Activated T-cell treated with anti-CD3 and anti-CD28 coated beads for 48 hours (primary cell): ENCODE results near the gene OR2S2.
"Not testable (repeated sequence)": the region's sequence is repeated elsewhere in the genome, so short reads cannot be mapped to it uniquely, and the experiment has no call there.

Experiments used
- DNase-seq: peaks from one replicate; pipeline ENCODE4 v3.0.0-alpha.2; 2020; ENCODE audit warnings: low read depth

The OR2S2 gene, protein sequence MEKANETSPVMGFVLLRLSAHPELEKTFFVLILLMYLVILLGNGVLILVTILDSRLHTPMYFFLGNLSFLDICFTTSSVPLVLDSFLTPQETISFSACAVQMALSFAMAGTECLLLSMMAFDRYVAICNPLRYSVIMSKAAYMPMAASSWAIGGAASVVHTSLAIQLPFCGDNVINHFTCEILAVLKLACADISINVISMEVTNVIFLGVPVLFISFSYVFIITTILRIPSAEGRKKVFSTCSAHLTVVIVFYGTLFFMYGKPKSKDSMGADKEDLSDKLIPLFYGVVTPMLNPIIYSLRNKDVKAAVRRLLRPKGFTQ

DNA sequence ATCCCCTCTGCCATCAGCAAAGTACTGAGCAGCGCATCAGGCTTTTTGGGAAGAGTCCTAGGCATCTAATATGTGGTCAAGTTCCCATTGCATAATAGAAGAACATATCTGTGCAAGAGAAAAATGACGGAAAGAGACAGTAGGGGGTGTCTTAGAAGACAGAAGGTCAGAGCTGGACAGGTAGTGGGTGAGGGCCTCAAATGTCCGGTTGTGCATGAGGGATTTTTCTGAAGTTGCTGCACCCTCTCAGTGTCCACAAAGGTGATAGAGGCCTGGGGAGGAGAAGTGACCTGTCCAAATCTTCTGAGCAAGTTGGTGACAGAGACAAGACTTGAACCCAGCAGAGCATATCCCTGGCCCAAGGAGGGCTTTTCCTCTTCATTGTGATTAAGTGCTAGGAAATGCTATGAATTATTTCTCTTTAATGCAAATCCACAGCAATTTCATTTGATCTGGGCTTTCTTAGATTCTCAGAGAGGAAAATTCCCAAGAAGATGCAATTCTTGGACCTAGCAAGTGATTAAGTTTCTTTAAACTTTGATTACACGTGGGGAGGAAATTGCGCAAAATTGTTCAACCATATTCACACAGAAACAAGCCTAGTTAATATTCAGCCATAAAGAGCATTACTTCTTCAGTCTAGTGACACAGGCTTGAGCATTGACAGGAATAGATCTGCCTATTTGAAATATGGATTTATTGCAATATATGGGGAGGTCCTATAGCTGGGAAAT is at the start of gene OR2S2:
TSS of gene OR2S2 (minus strand) at position 51 of the 734 bp plus-strand sequence. CDS start 56 bp downstream, outside the sequence.
- DNase-seq = no peak

DNA sequence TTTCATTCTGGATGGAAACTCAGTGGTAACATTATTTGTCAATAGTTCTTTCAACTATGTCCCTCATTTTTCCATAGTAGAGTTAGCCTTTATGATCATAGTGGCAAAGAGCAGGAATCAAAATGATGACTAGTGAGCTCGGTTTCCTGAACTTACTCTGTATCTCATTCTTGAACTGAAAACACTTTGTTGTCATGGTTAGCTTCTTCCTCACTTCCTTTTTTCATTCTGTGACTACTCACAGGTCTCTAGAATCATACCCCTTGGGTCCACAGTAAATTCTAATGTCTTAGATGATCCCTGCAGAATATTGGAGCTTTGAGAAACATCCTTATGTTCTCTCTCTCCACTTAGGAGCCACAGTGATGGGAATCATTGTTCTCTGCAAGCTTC is 49.4 kb upstream of the OR2S2 start:
- no peak for DNase-seq

DNA sequence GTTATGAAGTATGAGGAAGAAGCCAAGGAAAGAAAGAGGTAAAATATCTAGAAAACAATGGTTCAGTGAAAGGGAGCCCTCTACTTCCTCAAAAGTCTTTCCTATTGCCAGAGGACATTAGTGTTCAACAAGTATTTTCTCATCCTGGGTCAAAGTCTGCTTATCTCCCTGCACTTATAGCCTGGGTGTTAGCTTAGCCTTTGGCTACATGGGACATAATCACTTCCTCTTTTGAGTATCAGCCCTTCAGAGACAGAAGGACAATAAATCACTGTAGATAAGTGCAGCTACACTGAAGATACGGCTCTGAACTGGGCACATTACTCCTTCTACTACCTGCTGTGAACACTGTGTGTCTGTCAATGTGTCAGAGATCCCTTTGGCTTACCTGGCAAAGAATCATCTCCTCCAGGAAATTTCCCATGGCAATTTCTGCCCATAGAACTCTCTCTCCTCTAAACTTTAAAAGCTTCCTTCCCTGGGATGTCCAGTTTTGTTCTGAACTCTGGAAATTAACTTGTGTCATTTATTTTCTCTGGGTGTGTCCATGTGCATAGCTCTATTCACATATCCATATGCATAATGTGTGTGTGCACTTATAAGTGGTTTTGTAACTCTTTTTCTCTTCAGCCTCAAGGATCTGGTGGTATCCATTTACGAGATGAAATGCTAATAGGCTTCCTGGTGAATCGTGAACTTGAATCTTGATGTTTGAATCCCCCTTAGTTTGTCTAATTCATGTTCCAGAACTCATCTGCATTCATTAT is 48.8 kb upstream of the OR2S2 start:
- no peak for DNase-seq

DNA sequence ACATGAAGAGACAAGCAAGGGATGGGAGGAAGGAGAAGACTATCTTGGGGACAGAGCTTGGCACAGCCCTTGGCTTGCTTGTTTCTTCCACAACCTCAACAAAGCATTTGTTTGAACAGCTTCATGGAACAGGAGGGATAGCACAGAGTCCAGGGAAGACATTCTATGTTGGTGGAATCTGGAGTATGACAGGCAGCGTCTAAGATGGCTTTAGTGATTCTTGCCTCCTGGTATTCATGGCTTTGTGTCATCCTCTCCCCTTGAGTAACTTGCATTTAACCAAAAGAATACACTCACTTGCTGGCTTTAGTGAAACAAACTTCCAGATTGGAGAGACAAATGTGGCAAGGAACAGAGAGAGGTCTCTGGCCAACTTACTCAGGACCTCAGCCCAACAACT is 47.9 kb upstream of the OR2S2 start:
- DNase-seq = no peak

DNA sequence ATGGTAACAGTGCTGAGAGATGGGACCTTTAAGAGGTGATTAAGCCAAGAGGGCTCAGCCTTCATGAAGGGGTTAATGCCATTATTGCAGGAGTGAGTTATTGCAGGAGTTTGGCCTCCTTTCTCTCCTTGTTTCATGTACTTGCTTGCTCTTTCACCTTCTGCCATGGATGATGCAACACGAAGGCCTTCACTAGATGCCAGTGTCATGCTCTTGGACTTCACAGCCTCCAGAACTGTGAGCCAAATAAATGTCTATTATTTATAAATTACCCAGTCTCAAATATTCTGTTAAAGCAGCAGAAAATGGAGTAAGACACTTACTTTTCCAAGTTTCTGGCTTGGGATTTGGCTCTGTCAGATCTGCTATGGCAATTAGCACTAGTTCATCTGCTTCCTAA is 40.4 kb upstream of the OR2S2 start:
- DNase-seq = no peak

DNA sequence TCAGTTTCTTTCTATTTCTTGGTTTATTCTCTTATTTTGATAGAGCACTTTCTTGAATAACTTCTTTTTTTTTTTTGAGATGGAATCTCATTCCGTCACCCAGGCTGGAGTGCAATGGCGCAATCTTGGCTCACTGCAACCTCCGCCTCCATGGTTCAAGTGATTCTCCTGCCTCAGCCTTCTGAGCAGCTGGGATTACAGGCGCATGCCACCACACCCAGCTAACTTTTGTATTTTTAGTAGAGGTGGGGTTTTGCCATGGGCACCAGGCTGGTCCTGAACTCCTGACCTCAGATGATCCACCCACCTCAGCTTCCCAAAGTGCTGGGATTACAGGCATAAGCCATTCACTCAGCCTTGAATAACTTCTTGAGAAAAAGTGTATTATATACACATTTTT is 39.1 kb upstream of the OR2S2 start:
- DNase-seq = not testable (repeated sequence)

DNA sequence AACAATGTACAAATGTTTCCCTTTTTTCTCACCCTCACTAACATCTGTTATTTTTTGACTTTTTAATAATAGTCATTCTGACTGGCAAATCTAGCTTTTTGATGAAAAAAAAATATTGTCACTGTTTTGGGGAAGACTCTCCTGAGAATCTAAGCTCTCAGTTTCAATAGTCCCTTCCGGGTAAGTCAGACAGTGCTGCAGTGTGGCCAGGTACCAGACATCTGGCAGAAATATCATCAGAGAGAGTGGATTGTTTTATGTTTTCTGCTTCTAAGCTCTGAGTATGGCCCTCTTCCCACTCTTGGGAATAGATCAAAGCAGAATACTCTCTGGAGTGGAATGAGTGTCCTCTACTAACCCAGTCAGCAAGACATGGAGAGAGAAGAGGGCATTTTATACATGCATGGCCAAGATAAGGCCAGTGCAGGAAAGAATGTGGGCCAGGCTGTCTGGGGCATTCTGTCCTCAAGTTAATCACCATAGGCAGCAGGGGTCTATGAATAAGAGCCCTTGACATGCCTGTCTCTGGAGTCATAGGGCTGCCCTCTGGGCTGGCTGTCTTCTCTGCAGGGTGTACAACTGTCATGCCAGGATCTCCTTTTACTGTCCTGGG is 38.5 kb upstream of the OR2S2 start:
- DNase-seq = no peak

DNA sequence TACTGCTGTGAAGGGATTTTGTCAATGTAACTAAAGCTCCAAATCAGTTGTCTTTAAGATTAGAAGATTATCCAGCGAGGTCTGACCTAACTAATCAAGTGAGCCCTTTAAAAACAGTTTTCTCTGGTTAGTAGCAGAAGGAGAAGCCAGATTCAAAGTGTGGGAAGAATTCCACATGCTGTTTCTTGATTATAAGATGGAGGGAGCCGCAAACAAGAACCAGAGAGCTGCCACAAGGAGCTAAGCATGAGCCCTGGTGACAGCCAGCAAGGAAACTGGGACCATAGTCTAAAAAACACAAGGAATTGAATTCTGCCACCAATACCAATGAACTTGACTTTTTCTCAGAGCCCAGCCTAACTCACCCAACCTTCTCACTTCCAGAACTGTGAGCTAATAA is 37.0 kb upstream of the OR2S2 start:
- DNase-seq = no peak

DNA sequence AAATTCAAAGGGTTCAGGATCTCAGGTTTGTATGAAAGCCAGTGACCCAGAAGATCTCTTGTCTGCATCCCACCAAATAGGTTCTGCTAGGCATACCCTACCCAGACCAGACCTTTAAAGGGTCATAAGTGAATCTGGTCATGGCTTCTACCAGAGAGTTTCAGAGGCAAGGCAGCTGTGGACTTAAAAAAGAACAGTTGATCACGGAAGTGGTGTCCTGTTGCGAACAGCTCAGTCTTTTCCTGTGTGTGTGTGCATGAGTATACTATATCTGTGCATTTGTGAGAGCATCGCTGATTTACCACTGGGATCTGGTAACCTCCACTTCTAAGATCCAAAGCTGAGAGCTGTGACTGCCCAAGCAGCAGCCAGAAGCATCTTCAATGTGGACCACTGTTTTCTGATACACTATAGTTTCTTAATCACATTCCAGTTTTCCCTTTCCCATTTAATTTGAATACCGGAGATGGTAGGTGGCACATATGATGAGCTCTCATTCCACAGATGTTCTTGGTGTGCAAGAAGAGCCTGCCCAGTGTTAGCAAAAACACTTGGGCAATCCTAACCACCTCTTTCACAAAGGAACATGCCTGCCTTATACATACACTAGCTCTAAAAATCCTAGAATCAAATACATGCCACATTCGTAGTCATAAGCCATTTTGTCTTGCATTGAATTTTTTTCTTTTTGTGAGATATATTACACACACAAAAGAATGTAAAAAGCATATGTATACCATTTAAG is 36.2 kb upstream of the OR2S2 start:
- no peak for DNase-seq

DNA sequence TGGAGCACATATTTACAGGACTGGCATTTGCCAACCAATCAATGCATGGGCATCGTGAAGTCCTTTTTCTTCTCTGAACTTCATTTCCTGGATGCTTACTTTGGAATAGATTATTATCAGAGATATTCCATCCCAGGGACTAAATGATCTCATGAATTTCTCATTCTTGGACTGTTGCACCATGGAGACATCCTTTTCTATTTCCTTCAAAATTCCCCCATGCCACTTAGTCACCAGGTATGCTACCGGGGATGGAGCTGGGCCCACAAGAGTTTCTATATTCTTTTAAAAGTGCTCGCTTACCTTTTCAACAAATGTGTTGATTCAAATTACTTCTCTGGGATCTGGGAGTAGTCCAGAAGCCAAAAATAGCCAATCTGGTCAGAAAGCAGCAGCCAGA is 35.2 kb upstream of the OR2S2 start:
- DNase-seq = not testable (repeated sequence)

DNA sequence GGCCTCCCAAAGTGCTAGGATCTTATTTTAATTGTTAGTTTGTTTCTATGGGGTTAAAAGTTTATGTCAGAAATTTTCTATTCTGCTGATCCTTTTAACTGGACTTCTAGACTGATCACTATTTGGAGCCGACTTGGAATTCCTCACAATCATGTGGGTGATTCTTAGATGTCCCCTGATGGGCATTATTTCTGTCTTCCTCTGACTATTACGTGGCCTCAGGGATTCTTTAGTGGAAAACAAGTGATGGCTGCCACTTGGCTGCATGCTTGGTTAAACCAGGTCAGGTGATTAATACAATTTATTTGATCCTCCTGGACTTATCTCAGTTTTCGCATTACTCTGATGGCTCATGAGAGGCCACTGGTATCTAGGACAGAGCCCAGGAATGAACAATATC is 32.2 kb upstream of the OR2S2 start:
- no peak for DNase-seq

DNA sequence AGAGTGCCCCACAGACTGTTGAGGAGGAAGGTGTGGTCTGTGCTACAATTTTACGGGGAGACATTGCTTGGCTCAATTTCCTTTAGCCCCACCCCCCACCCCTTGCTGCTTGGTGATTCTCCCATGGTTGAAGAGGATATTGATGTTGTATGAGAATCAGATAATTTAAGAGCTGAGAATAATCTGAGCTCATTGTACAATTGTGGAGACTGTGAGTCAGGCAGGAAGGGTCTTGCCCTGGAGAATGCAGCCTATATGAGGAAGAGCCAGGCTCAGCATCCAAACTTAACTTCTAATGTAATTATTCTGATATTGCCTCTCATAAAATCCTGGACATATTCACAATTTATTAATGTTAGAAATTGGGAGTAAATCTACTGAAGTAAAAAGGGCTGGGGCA is 26.1 kb upstream of the OR2S2 start:
- no peak for DNase-seq

DNA sequence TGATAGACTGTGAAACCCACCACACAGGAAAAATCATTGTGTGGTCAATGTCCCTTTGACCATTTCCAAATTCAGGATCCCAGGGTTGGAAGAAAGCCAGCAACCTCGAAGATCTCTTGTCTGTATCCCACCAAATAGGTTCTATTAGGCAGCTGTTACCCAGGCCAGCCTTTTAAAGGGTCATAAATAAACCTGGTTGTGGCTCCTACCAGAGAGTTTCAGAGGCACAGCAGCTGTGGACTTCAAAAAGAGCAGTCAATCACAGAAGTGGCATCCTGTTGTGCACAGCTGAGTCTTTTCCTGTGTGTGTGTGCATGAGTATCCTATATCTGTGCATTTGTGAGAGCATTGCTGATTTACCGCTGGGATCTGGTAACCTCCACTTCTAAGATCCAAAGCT is 23.7 kb upstream of the OR2S2 start:
- no peak for DNase-seq

DNA sequence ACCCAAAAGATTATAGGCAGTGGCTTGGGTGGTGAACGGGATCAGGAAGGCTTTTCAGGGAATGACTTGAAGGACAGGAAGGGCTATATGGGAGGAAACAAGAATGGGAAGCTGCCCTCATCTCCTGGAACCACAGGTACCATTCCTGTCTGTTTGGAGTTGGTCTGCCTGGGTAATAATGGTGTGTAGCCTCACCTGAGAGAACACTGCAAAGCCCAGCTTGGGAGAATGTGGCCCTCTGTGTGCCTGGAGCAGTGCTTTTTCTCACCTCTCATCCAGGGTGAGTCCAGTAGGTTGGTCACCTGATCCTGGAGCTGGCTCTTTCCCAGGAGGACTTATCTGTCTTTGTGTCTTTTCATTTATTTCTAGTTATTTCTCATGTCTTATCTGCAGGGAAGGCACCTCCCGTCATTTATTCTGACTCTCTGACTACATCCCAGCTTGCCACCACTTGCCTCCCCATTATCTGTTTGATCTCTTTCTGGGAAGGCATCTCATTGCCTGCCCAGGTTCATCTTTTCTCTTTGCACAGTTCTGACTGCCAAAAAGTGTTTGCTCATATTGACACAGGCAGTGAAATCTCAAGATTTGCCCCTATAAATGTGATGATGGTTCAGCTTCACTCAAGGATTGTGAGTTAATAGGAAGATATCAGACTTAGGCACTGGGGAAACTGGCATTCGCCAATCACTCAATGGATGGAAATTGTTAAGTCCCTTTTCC is 22.5 kb upstream of the OR2S2 start:
- no peak for DNase-seq

DNA sequence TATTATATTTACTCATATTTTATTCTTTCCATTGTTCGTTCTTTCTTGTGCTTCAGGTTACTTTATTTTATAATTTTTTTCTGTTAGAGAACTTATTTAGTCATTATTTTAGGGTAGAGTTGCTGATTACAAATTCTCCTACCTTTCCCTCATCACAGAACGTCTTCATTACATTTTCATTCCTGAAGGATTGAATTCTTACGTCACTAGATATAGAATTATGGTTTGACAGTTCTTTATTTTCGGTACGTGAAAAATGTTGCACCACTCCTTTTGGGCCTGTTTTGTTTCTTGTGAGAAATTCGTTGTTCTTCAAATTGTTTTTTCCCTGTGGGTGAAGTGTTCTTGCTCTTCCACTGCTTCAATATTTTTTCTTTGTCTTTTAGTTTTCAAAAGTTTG is 20.8 kb upstream of the OR2S2 start:
- no peak for DNase-seq

DNA sequence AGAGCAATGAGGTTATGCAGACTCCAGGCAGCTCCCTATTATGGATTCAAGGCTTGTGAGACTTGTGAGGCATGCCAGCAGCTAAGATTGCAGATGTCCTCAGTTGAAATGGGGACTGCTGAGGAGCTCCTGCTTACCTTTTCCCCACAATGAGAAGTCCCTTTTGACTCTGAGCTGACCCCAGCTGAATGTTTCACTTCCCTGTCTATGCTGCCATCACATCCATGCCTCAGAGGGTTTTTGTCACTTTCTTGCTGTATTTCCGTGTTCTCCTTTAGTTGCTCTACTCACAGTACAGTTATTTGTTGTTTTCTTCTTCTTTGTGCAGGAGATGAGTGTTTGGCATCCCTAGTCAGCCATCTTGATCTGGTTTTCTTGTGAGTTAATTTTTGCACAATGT is 18.8 kb upstream of the OR2S2 start:
- no peak for DNase-seq

DNA sequence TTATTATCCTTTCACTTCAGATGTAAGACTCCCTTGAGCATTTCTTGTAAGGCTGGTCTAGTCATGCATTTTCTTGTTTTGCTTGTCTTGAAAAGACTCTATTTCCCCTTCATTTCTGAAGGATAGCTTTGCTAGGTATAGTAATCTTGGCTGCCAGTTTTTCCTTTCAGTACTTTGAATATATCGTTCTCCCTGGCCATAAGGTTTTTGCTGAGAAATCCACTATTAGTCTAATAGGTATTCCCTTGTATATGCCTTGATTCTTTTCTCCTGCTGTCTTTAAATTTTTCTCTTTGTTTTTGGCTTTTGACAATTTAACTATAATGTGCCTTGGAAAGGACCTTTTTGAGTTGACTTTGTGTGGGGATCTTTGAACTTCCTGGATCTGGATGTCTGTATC is 16.8 kb upstream of the OR2S2 start:
- no peak for DNase-seq

DNA sequence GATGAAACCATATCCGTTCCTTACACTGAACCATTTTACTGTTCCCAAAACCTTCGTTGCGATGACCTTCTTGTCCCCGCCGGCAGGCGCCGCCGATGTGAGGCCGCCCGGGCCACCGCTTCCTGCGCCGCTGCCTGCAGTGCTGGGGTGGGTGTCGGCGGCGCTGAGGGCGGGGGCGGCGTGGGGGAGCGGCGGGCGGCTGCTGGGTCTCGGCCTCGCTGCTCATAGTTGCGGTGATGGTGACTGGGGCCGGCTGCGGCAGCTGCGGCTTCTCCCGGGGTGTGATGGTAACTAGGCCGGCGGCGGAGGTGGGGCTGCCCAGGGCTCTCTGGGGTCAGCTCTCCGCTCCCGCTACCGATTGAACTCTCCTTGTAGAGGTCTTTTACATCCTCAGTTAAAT is 14.1 kb upstream of the OR2S2 start:
- DNase-seq = peak; percentile 15

DNA sequence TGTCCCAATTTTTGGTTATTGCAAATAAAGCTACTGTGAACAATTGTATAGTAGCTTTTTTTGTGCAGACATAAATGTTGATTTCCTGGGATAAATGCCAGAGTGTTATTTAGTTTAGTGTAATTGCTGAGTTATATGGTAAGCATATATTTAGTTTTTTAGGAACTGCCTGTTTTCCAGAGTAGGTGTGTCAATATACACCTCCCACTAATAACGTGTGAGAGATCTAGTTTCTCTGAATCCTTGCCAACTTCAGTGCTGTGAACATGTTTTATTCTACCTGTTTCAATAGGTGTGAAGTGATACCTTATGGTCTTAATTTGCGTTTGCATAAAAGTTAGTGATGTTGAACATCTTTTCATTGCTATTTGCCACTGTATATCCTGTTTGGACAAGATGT is 9.1 kb upstream of the OR2S2 start:
- no peak for DNase-seq

DNA sequence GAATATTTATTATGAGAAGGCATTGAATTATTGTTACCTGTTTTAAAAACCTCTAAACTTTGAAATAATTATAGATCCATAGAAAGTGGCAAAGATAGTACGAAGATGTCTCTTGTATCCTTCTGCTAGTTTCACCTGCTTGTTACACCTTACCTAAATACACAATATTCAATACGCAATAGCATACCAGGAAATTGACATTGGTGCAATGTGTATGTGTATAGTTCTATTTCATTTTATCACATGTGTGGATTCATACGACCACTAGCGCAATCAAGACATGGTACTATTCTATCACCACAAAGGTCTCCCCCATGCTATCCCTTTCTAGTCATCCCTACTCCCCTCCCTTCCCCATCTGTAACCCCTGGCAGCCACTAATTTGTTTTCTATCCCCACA is 8.5 kb upstream of the OR2S2 start:
- DNase-seq = no peak

DNA sequence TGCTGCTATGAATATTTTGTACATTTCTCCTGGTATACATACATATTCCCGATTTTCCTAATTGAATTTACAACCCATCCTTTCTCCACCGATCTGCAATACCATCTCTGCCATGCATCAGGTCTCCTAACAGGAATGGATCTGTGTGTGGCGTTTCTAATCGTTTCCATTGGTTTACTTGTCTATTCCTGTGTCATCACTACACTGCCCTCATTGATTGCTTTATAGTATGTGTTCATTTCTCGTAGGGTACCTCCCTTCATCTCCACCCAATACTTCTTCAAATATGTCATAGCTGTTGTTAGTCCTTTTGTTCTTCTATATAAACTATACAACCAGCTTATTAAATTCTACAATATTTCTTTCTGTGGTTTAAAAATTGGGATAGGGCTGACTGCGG is 7.1 kb upstream of the OR2S2 start:
- DNase-seq = no peak
